Smooth muscle cell (in vitro differentiated cells): Measurements from ENCODE around the gene SMIM34. TPM values are rescaled to one million over a fixed set of nuclear protein-coding genes. Genes with fewer than 3 reads are reported as not detected.
"Not testable (repeated sequence)": the region's sequence is repeated elsewhere in the genome, so short reads cannot be mapped to it uniquely, and the experiment has no call there.

ENCODE experiments used
- DNase-seq: peaks from one replicate; lab custom pipeline; 2025; ENCODE audit not compliant: unreplicated experiment; lab: John Stamatoyannopoulos, UW
- H2AFZ ChIP-seq: fragments of 200-600 bp; sonication (generic); 2 replicates; pipeline ENCODE4 v1.6.0; 2016; ENCODE audit warnings: antibody characterized with exemption, low read depth, mild to moderate bottlenecking
- H3F3A ChIP-seq: fragments of 200-600 bp; sonication (generic); 2 replicates; pipeline ENCODE4 v1.6.0; 2017; ENCODE audit warnings: antibody characterized with exemption, low read depth
- H3K27ac ChIP-seq: fragments of 200-600 bp; sonication (generic); 2 replicates; pipeline ENCODE4 v1.5.1; 2016; ENCODE audit warnings: low read depth, mild to moderate bottlenecking
- H3K27me3 ChIP-seq: fragments of 200-600 bp; sonication (generic); 2 replicates; pipeline ENCODE4 v1.6.1; 2016; ENCODE audit warnings: low read depth, mild to moderate bottlenecking
- H3K36me3 ChIP-seq: fragments of 200-600 bp; sonication (generic); 2 replicates; pipeline ENCODE4 v1.5.1; 2016; ENCODE audit warnings: low read depth
- H3K4me1 ChIP-seq: fragments of 200-600 bp; sonication (generic); 2 replicates; pipeline ENCODE4 v1.5.1; 2016; ENCODE audit warnings: low read depth
- H3K4me2 ChIP-seq: fragments of 200-600 bp; sonication (generic); 2 replicates; pipeline ENCODE4 v1.6.0; 2016; ENCODE audit warnings: mild to moderate bottlenecking
- H3K4me3 ChIP-seq: fragments of 200-600 bp; sonication (generic); 2 replicates; pipeline ENCODE4 v1.5.1; 2016; ENCODE audit warnings: mild to moderate bottlenecking
- H3K79me2 ChIP-seq: fragments of 200-600 bp; sonication (generic); 2 replicates; pipeline ENCODE4 v1.6.0; 2016; ENCODE audit warnings: low read depth, mild to moderate bottlenecking
- H3K9ac ChIP-seq: fragments of 200-600 bp; sonication (generic); 2 replicates; pipeline ENCODE4 v1.6.0; 2016; ENCODE audit warnings: low read depth
- H3K9me3 ChIP-seq: fragments of 200-600 bp; sonication (generic); replicated peaks from 2 replicates; pipeline ENCODE4 v1.5.1; 2016; ENCODE audit warnings: low read depth
- H4K20me1 ChIP-seq: fragments of 200-600 bp; sonication (generic); 2 replicates; pipeline ENCODE4 v1.6.0; 2016; ENCODE audit warnings: low read depth
- WGBS: methylation state at CpG from one replicate; pipeline ENCODE4 v1.1.7; 2016; ENCODE audit warnings: low lambda C conversion rate; 5-methylcytosine and 5-hydroxymethylcytosine counted together
- polyA plus RNA-seq: library from polyadenylated mRNA; unstranded; fragments of >200 nt; fragmentation: Nextera tagmentation; extraction: Ambion mirVana; gene quantifications from 2 replicates; pipeline ENCODE4 v1.2.1, GENCODE V29; 2016
- total RNA-seq: library from RNA; depleted of rRNA; stranded (reverse); fragments of >200 nt; gene quantifications from 2 replicates; pipeline ENCODE4 v1.2.3, GENCODE V29; 2014

SMIM34 gene, protein sequence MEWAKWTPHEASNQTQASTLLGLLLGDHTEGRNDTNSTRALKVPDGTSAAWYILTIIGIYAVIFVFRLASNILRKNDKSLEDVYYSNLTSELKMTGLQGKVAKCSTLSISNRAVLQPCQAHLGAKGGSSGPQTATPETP
- total RNA-seq: not detected in 2 replicates
- not detected in 2 replicates for polyA plus RNA-seq

DNA sequence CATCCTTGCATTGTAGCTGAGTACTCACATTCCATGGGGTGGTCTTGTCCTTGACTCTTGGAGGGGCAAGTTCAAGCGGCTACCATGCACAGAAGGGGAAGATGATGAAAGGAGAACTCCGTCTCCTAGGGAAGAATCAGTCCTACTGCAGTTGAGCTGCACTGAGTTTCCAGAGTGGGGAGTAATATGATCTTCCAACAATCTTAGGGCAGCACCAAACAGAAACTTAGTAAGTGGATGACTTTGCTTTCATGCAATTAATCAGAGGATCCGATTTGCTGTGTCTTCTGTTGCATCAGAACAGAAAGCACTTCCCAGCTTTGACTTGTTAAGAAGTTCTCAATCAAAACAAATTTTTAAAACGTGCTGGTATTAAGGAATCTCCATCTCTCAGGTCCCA lies at the start of gene SMIM34:
TSS of gene SMIM34 (minus strand) at position 147 of the 400 bp plus-strand sequence. CDS start at position 35, 112 bp downstream.
- not testable (repeated sequence) for H3F3A ChIP-seq, H3K79me2 ChIP-seq, H3K4me2 ChIP-seq, H3K27me3 ChIP-seq, H4K20me1 ChIP-seq, H2AFZ ChIP-seq, H3K4me1 ChIP-seq, H3K9ac ChIP-seq, H3K4me3 ChIP-seq, H3K27ac ChIP-seq, H3K9me3 ChIP-seq, DNase-seq, H3K36me3 ChIP-seq
- WGBS: no CpG with 5 or more reads among the region's 4 CpGs

DNA sequence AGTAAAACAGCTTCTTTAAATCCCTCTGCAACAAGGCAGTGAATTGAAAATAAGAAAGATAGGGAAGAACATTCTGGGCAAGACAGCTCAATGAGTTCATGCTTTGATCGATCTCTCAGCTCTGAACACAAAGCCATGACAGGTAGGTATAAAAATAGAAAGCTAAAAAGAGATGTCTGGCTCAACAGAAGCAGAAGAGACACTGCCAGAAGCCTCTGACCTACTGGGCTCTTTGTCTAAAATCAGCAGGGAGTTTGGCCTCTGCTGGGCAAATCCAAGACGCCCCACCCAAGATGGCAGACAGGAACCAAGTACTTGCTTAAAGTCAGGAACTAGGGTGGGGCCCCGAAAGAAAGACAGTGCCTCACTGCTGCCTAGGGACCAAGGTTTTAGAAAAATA lies 43.6 kb upstream of the SMIM34 start:
- not testable (repeated sequence) for H3F3A ChIP-seq, H3K4me2 ChIP-seq, DNase-seq, H3K9me3 ChIP-seq, H4K20me1 ChIP-seq, H3K4me3 ChIP-seq, H3K36me3 ChIP-seq, H3K9ac ChIP-seq, H2AFZ ChIP-seq, H3K27ac ChIP-seq, H3K79me2 ChIP-seq, H3K27me3 ChIP-seq, H3K4me1 ChIP-seq
- WGBS: no CpG with 5 or more reads among the region's 3 CpGs

GRCh38 chr21:34459426-34459825 lies 35.7 kb upstream of the SMIM34 start:
- H3K79me2 ChIP-seq, H3K36me3 ChIP-seq, H3K4me2 ChIP-seq, H3K4me3 ChIP-seq, H3K27ac ChIP-seq, H3K4me1 ChIP-seq, H3K9me3 ChIP-seq, DNase-seq, H3K9ac ChIP-seq, H4K20me1 ChIP-seq, H3F3A ChIP-seq, H2AFZ ChIP-seq, H3K27me3 ChIP-seq: not testable (repeated sequence)
- WGBS: no CpG with 5 or more reads among the region's 36 CpGs

DNA sequence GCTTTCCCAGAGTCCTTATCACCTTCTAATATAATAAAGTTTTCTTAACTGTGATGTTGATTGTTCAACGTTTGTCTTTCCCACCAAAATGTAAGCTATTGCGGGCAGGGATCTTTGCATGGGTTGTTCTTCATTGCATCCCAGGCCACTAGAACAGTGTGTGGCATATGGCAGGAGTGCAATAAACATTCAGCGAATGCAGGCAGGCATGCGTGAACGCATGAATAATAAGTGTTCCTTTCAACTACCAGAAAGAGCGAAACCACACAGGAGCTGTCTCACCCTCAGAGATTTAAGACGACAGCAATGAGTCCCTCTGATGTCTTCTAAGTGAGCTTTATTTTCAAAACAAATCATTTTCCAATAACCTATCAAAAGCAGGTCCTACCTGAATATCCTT lies 34.5 kb upstream of the SMIM34 start:
- H3K9ac ChIP-seq, H3K79me2 ChIP-seq, H3K9me3 ChIP-seq, H3K27ac ChIP-seq, DNase-seq, H3K4me2 ChIP-seq, H3K36me3 ChIP-seq, H3K4me3 ChIP-seq, H4K20me1 ChIP-seq, H3K4me1 ChIP-seq, H2AFZ ChIP-seq, H3F3A ChIP-seq, H3K27me3 ChIP-seq: not testable (repeated sequence)
- WGBS: no CpG with 5 or more reads among the region's 7 CpGs

DNA sequence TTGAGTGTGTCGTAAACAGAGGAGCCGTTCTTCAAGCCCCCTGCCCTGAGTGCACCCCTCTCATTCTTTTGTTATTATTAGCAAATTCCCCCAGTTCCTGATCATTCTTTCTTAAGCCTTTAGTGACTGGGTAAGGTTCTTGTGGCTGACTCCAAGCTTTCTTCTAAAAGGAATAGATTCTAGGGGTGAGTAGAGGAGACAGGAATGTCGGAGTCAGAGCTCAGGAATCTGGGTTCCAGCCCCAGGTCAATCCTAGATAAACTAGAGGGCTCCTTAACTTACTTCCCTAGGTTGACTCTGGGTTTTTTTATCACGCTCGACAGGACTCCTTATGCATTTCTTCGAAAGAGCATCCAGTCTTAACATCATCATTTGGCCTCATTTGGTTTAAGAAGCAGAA lies 32.4 kb upstream of the SMIM34 start:
- not testable (repeated sequence) for H3K4me1 ChIP-seq, H3K9me3 ChIP-seq, H3K9ac ChIP-seq, H3K36me3 ChIP-seq, H3K4me3 ChIP-seq, H3K27ac ChIP-seq, H3K79me2 ChIP-seq, H2AFZ ChIP-seq, H3K27me3 ChIP-seq, H3F3A ChIP-seq, DNase-seq, H4K20me1 ChIP-seq, H3K4me2 ChIP-seq
- no CpG with 5 or more reads among the region's 6 CpGs for WGBS

- H3K9ac ChIP-seq, H2AFZ ChIP-seq, H3K79me2 ChIP-seq, H3K36me3 ChIP-seq, H3K9me3 ChIP-seq, H3K4me1 ChIP-seq, H3K27me3 ChIP-seq, H3F3A ChIP-seq, H3K4me3 ChIP-seq, H3K4me2 ChIP-seq, H4K20me1 ChIP-seq, H3K27ac ChIP-seq, DNase-seq: not testable (repeated sequence)
- WGBS: no CpG with 5 or more reads among the region's 10 CpGs
Measured at GRCh38 chr21:34455628-34456027, 31.9 kb upstream of the SMIM34 start.

DNA sequence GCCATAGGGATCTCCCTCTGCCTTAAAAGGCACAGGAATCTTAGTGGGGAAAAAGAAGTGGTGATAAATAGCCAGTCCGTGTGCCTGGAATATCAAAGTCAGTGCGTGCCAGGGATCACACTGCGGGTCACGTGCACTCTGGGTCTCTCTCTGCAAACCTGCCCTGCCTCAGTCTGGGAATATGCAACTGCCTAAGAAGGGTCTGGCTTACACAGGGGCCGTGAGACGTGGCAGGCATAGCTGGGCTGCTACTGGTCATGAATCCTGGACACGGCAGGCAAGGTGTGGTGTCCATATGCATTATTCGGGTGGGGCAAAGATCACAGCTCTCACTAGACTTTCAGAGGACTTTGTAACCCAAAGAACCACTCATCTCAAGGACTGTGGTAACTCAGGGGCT lies 23.3 kb upstream of the SMIM34 start:
- not testable (repeated sequence) for H3K4me3 ChIP-seq, H3K4me1 ChIP-seq, H3K27ac ChIP-seq, H3K4me2 ChIP-seq, H3K9me3 ChIP-seq, H3K79me2 ChIP-seq, H3K27me3 ChIP-seq, H3K9ac ChIP-seq, DNase-seq, H2AFZ ChIP-seq, H3K36me3 ChIP-seq, H3F3A ChIP-seq, H4K20me1 ChIP-seq
- no CpG with 5 or more reads among the region's 8 CpGs for WGBS

DNA sequence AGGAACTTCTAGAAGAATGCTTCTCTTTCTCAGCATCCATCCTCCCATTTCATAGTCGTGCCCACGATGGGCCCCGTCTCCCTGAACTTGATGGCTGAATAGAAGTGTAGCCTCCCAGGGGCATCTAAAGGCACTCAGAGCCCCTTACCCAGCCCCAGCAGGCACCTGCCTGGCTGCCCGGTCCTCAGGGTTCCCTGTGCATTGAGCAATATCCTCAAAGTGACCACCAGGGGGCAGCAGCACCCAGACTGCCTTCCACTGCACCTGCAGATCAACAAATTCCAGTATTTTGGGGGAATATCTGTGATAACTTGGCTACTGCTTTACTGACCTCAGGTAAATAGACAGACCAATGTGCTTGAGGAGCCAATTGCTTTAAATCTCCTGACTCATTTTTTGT lies 19.7 kb upstream of the SMIM34 start:
- H3K27me3 ChIP-seq, DNase-seq: not testable (repeated sequence)
- WGBS: no CpG with 5 or more reads among the region's 4 CpGs

DNA sequence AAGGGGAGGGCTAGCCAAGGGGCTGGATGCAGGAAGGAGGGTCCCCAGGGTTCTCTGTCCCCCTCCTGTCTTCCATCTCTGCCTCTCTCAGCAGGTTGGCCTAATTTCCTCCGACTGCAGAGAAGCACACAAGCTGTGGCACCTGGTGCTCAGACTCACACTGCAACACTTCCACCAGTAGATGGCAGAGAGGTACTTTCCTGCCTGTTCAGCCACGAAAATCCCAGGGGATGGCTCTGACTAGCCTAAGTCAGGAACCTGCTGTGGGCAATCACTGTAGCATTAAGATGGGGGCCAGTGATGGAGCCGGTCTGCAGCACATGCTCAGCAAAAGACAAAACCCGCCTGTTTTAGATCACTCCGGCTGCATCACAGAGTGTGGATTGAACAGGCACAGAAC lies 6.0 kb upstream of the SMIM34 start:
- not testable (repeated sequence) for H3F3A ChIP-seq, H3K4me1 ChIP-seq, H4K20me1 ChIP-seq, H3K9ac ChIP-seq, H2AFZ ChIP-seq, DNase-seq, H3K36me3 ChIP-seq, H3K27ac ChIP-seq, H3K4me2 ChIP-seq, H3K79me2 ChIP-seq, H3K9me3 ChIP-seq, H3K4me3 ChIP-seq, H3K27me3 ChIP-seq
- no CpG with 5 or more reads among the region's 5 CpGs for WGBS

More for the DNA sequence above, 19.7 kb upstream of the SMIM34 start:
- not testable (repeated sequence) for H3K27ac ChIP-seq, H3K79me2 ChIP-seq, H3K4me1 ChIP-seq, H3F3A ChIP-seq, H3K4me3 ChIP-seq, H3K36me3 ChIP-seq, H3K9me3 ChIP-seq, H4K20me1 ChIP-seq, H3K9ac ChIP-seq, H3K4me2 ChIP-seq, H2AFZ ChIP-seq
